IPS DF 6.9 (cell line): ENCODE data around the gene IMPACT.

Experiments
- DNase-seq: peaks from one replicate; pipeline ENCODE4 v3.0.0-alpha.2; 2013; ENCODE audit warnings: low read depth, low spot score
- H3K27ac ChIP-seq: one replicate; pipeline ENCODE4 v1.5.1; 2013; ENCODE audit warnings: low read length, control low read depth
- H3K27me3 ChIP-seq: 2 replicates; pipeline ENCODE4 v1.6.1; 2013; ENCODE audit warnings: mild to moderate bottlenecking, low read length; ENCODE audit not compliant: control insufficient read depth, insufficient read depth
- H3K36me3 ChIP-seq: 2 replicates; pipeline ENCODE4 v1.6.1; 2013; ENCODE audit warnings: low read length; ENCODE audit not compliant: control insufficient read depth, insufficient read depth
- H3K4me1 ChIP-seq: 2 replicates; pipeline ENCODE4 v1.6.1; 2013; ENCODE audit warnings: low read length; ENCODE audit not compliant: control insufficient read depth, insufficient read depth
- H3K4me3 ChIP-seq: 2 replicates; pipeline ENCODE4 v1.5.1; 2013; ENCODE audit warnings: mild to moderate bottlenecking, low read length
- H3K9me3 ChIP-seq: 2 replicates; pipeline ENCODE4 v1.6.1; 2013; ENCODE audit warnings: low read length, inconsistent platforms; ENCODE audit not compliant: control insufficient read depth, insufficient read depth
- WGBS: extraction: QIAGEN DNeasy Blood & Tissue Kit; methylation state at CpG from one replicate; pipeline ENCODE4 v1.1.7; 2013; ENCODE audit warnings: mixed read lengths, missing lambda C conversion rate; ENCODE audit not compliant: insufficient read length, insufficient coverage; 5-methylcytosine and 5-hydroxymethylcytosine counted together

Gene IMPACT

GRCh38 chr18:24447961-24448360, 21.5 kb downstream of the IMPACT start:
- H3K27me3 ChIP-seq, result no peaks in the 10 kb centered on the region
- no peaks in the 10 kb centered on the region for H3K9me3 ChIP-seq
- DNase-seq, result no peak
- H3K27ac ChIP-seq, result no peak overlapping the region
- no peaks in the 10 kb centered on the region for H3K4me1 ChIP-seq
- WGBS, result no CpG with 5 or more reads among the region's 1 CpG
- no peak overlapping the region for H3K4me3 ChIP-seq
- H3K36me3 ChIP-seq, result no peaks in the 10 kb centered on the region; the same call in 1 of the 2 replicates

GRCh38 chr18:24456549-24456948, 30.1 kb downstream of the IMPACT start:
- DNase-seq, result no peak
- no peak overlapping the region for H3K27ac ChIP-seq
- H3K4me1 ChIP-seq, result no peaks in the 10 kb centered on the region
- no peak overlapping the region for H3K4me3 ChIP-seq
- H3K9me3 ChIP-seq, result no peaks in the 10 kb centered on the region
- WGBS, result no CpG with 5 or more reads among the region's 4 CpGs
- no peaks in the 10 kb centered on the region; the same call in 1 of the 2 replicates for H3K36me3 ChIP-seq
- H3K27me3 ChIP-seq, result no peaks in the 10 kb centered on the region

GRCh38 chr18:24459772-24460171, 33.3 kb downstream of the IMPACT start:
- Histone ChIP-seq H3K4me3 (no peak overlapping the region), H3K27ac (no peak overlapping the region), H3K27me3 (no peaks in the 10 kb centered on the region), H3K9me3 (no peaks in the 10 kb centered on the region), H3K36me3 (no peaks in the 10 kb centered on the region), H3K4me1 (no peaks in the 10 kb centered on the region)
- no peak for DNase-seq
- WGBS, result no CpG with 5 or more reads among the region's 4 CpGs

GRCh38 chr18:24460388-24460787, 33.9 kb downstream of the IMPACT start, which contains the start of gene HRH4:
Gene HRH4, plus strand, starts transcription at chr18:24460637. Its CDS starts 92 bp downstream, at chr18:24460729.
- Histone ChIP-seq H3K27ac (no peak within 1 kb of the TSS), H3K4me1 (no peaks in the 10 kb centered on the region), H3K27me3 (no peaks in the 10 kb centered on the region), H3K36me3 (no peaks in the 10 kb centered on the region), H3K9me3 (no peaks in the 10 kb centered on the region), H3K4me3 (no peak within 1 kb of the TSS)
- DNase-seq, result no peak
- WGBS, result no CpG with 5 or more reads among the region's 1 CpG

GRCh38 chr18:24461996-24462395, 35.5 kb downstream of the IMPACT start:
- no peak overlapping the region for H3K4me3 ChIP-seq
- WGBS, result no CpG with 5 or more reads among the region's 8 CpGs
- no peaks in the 10 kb centered on the region for H3K27me3 ChIP-seq
- H3K4me1 ChIP-seq, result no peaks in the 10 kb centered on the region
- no peak overlapping the region for H3K27ac ChIP-seq
- no peak for DNase-seq
- H3K36me3 ChIP-seq, result no peaks in the 10 kb centered on the region
- no peaks in the 10 kb centered on the region for H3K9me3 ChIP-seq

GRCh38 chr18:24462838-24463775, 36.6 kb downstream of the IMPACT start:
- DNase-seq, result no peak
- Histone ChIP-seq H3K27ac (no peak overlapping the region), H3K4me3 (no peak overlapping the region), H3K9me3 (no peaks in the 10 kb centered on the region), H3K36me3 (no peaks in the 10 kb centered on the region), H3K27me3 (no peaks in the 10 kb centered on the region), H3K4me1 (no peaks in the 10 kb centered on the region)
- WGBS, result no CpG with 5 or more reads among the region's 5 CpGs

GRCh38 chr18:24465486-24465885, 39.0 kb downstream of the IMPACT start:
- no peaks in the 10 kb centered on the region for H3K4me1 ChIP-seq
- no peak for DNase-seq
- no peaks in the 10 kb centered on the region for H3K36me3 ChIP-seq
- H3K27me3 ChIP-seq, result no peaks in the 10 kb centered on the region
- WGBS, result no CpG with 5 or more reads among the region's 7 CpGs
- H3K9me3 ChIP-seq, result no peaks in the 10 kb centered on the region
- no peak overlapping the region for H3K27ac ChIP-seq
- H3K4me3 ChIP-seq, result no peak overlapping the region

GRCh38 chr18:24466771-24467170, 40.3 kb downstream of the IMPACT start:
- Histone ChIP-seq H3K27ac (no peak overlapping the region), H3K4me3 (no peak overlapping the region), H3K9me3 (no peaks in the 10 kb centered on the region), H3K4me1 (no peaks in the 10 kb centered on the region), H3K27me3 (no peaks in the 10 kb centered on the region), H3K36me3 (no peaks in the 10 kb centered on the region)
- DNase-seq, result no peak
- WGBS, result no CpG with 5 or more reads among the region's 2 CpGs

- Histone ChIP-seq H3K9me3 (no peaks in the 10 kb centered on the region), H3K4me3 (no peak overlapping the region), H3K27me3 (no peaks in the 10 kb centered on the region), H3K36me3 (no peaks in the 10 kb centered on the region), H3K4me1 (no peaks in the 10 kb centered on the region), H3K27ac (no peak overlapping the region)
- no CpG with 5 or more reads among the region's 3 CpGs for WGBS
- DNase-seq, result no peak
Measured at GRCh38 chr18:24470022-24470618, 43.6 kb downstream of the IMPACT start.

- no peak overlapping the region for H3K4me3 ChIP-seq
- H3K4me1 ChIP-seq, result no peaks in the 10 kb centered on the region
- H3K27ac ChIP-seq, result no peak overlapping the region
- no peak for DNase-seq
- H3K9me3 ChIP-seq, result no peaks in the 10 kb centered on the region
- H3K27me3 ChIP-seq, result no peaks in the 10 kb centered on the region
- no CpG with 5 or more reads among the region's 7 CpGs for WGBS
- no peaks in the 10 kb centered on the region for H3K36me3 ChIP-seq
Measured at GRCh38 chr18:24470805-24471204, 44.3 kb downstream of the IMPACT start.
